T-helper 2 cell (primary cell): ENCODE data around the gene STOML1.
A peak's percentile ranks its signal among the peaks of the same experiment; 100 is the strongest.

ENCODE experiments used
- DNase-seq, 5 experiments: peaks; one replicate each; pipeline versions ENCODE4 v3.0.0 to v3.0.0-alpha.2; 2012 to 2022

The STOML1 gene

GRCh38 chr15:73959801-73960200, 32.3 kb downstream of the STOML1 start:
- no peak for DNase-seq

- peak in 1 of 5 experiments; percentile 89 for DNase-seq
These were observed 33.0 kb downstream of the STOML1 start for GRCh38 chr15:73959012-73959581.

- DNase-seq = no peak
These were observed 34.3 kb downstream of the STOML1 start for GRCh38 chr15:73957785-73958184.

- no peak for DNase-seq
These were observed 34.8 kb downstream of the STOML1 start for GRCh38 chr15:73957276-73957675.

- no peak for DNase-seq
These were observed 35.4 kb downstream of the STOML1 start for GRCh38 chr15:73956743-73957135.

GRCh38 chr15:73955861-73956742, 36.0 kb downstream of the STOML1 start:
- DNase-seq = no peak

- DNase-seq = no peak
These were observed 36.8 kb downstream of the STOML1 start for GRCh38 chr15:73955326-73955725.

- DNase-seq = no peak
These were observed 37.6 kb downstream of the STOML1 start for GRCh38 chr15:73954188-73955145.

- no peak for DNase-seq
These were observed 39.0 kb downstream of the STOML1 start for GRCh38 chr15:73952913-73953750.

GRCh38 chr15:73952171-73952912, 39.8 kb downstream of the STOML1 start:
- DNase-seq = no peak

GRCh38 chr15:73951601-73952000, 40.5 kb downstream of the STOML1 start:
- DNase-seq = no peak

GRCh38 chr15:73950831-73951561, 41.1 kb downstream of the STOML1 start:
- DNase-seq = peak; percentile 37 to 71 (median 43)

- DNase-seq = no peak
These were observed 41.6 kb downstream of the STOML1 start for GRCh38 chr15:73950479-73950830.

- DNase-seq = no peak
These were observed 42.6 kb downstream of the STOML1 start for GRCh38 chr15:73949496-73949895.

- DNase-seq = no peak
These were observed 43.1 kb downstream of the STOML1 start for GRCh38 chr15:73948982-73949381.

GRCh38 chr15:73948396-73948795, 43.7 kb downstream of the STOML1 start:
- no peak for DNase-seq

- DNase-seq = no peak
These were observed 44.4 kb downstream of the STOML1 start for GRCh38 chr15:73947651-73948050.

- DNase-seq = no peak
These were observed 45.2 kb downstream of the STOML1 start for GRCh38 chr15:73946795-73947370.

GRCh38 chr15:73946046-73946721, 45.9 kb downstream of the STOML1 start:
- no peak for DNase-seq

- DNase-seq = no peak
These were observed 47.0 kb downstream of the STOML1 start for GRCh38 chr15:73945130-73945508.
